ENCODE results near the gene KLRG1. TPM values are rescaled to one million over a fixed set of nuclear protein-coding genes. Genes with fewer than 3 reads are reported as not detected.
A peak's percentile ranks its signal among the peaks of the same experiment; 100 is the strongest.

The KLRG1 gene
- total RNA-seq, 1 donor from 2014 or later = 8.0 TPM

- H3K36me3 Mint-ChIP-seq (ENCODE audit: insufficient read depth) = no peaks in the 10 kb centered on the region
- H3K27ac Mint-ChIP-seq = no peak overlapping the region
- peaks cover 5% of the 10 kb centered on the region for H3K9me3 Mint-ChIP-seq (ENCODE audit: low read depth)
- no peak for DNase-seq (ENCODE audit: low spot score, unreplicated experiment)
- H3K4me1 Mint-ChIP-seq (ENCODE audit: low read depth) = peaks cover 11% of the 10 kb centered on the region
- no peaks in the 10 kb centered on the region for H3K27me3 Mint-ChIP-seq
- H3K4me3 Mint-ChIP-seq (ENCODE audit: low read depth) = no peak overlapping the region
- no peak for TF ChIP-seq CTCF (IDR thresholded peaks at IDR 0.05; ENCODE audit: unreplicated experiment)
Measured at GRCh38 chr12:9033265-9033887, 44.0 kb downstream of the KLRG1 start.

- Mint-ChIP-seq H3K4me3 (ENCODE audit: low read depth) (no peak overlapping the region), H3K9me3 (ENCODE audit: low read depth) (peaks cover 3% of the 10 kb centered on the region), H3K27ac (no peak overlapping the region), H3K36me3 (ENCODE audit: insufficient read depth) (no peaks in the 10 kb centered on the region), H3K27me3 (no peaks in the 10 kb centered on the region), H3K4me1 (ENCODE audit: low read depth) (peaks cover 11% of the 10 kb centered on the region)
- no peak for DNase-seq (ENCODE audit: low spot score, unreplicated experiment)
- no peak for TF ChIP-seq CTCF (IDR thresholded peaks at IDR 0.05; ENCODE audit: unreplicated experiment)
Measured at GRCh38 chr12:9034095-9034494, 44.7 kb downstream of the KLRG1 start.

- no peak overlapping the region for H3K27ac Mint-ChIP-seq
- H3K4me1 Mint-ChIP-seq (ENCODE audit: low read depth) = peaks cover 12% of the 10 kb centered on the region
- peaks cover 3% of the 10 kb centered on the region for H3K9me3 Mint-ChIP-seq (ENCODE audit: low read depth)
- no peak for DNase-seq (ENCODE audit: low spot score, unreplicated experiment)
- H3K27me3 Mint-ChIP-seq = peaks cover 2% of the 10 kb centered on the region
- H3K4me3 Mint-ChIP-seq (ENCODE audit: low read depth) = no peak overlapping the region
- TF ChIP-seq CTCF (IDR thresholded peaks at IDR 0.05; ENCODE audit: unreplicated experiment) = no peak
- H3K36me3 Mint-ChIP-seq (ENCODE audit: insufficient read depth) = no peaks in the 10 kb centered on the region
Measured at GRCh38 chr12:9036227-9036626, 46.9 kb downstream of the KLRG1 start.

GRCh38 chr12:9037431-9037830 lies 48.1 kb downstream of the KLRG1 start:
- Mint-ChIP-seq H3K9me3 (ENCODE audit: low read depth) (peaks cover 3% of the 10 kb centered on the region), H3K4me1 (ENCODE audit: low read depth) (peaks cover 12% of the 10 kb centered on the region), H3K4me3 (ENCODE audit: low read depth) (no peak overlapping the region), H3K27me3 (peaks cover 2% of the 10 kb centered on the region), H3K27ac (no peak overlapping the region), H3K36me3 (ENCODE audit: insufficient read depth) (no peaks in the 10 kb centered on the region)
- TF ChIP-seq CTCF (IDR thresholded peaks at IDR 0.05; ENCODE audit: unreplicated experiment) = no peak
- no peak for DNase-seq (ENCODE audit: low spot score, unreplicated experiment)

GRCh38 chr12:9039397-9039977 lies 50.1 kb downstream of the KLRG1 start:
- H3K9me3 Mint-ChIP-seq (ENCODE audit: low read depth) = no peaks in the 10 kb centered on the region
- H3K27me3 Mint-ChIP-seq = peaks cover 2% of the 10 kb centered on the region
- DNase-seq (ENCODE audit: low spot score, unreplicated experiment) = no peak
- H3K4me1 Mint-ChIP-seq (ENCODE audit: low read depth) = peaks cover 5% of the 10 kb centered on the region
- TF ChIP-seq CTCF (IDR thresholded peaks at IDR 0.05; ENCODE audit: unreplicated experiment) = peak; percentile 92
- H3K27ac Mint-ChIP-seq = no peak overlapping the region
- H3K36me3 Mint-ChIP-seq (ENCODE audit: insufficient read depth) = no peaks in the 10 kb centered on the region
- H3K4me3 Mint-ChIP-seq (ENCODE audit: low read depth) = no peak overlapping the region

Measured in progenitor cell of endocrine pancreas (in vitro differentiated cells).